ENCODE data around the gene POSTN. TPM values are rescaled to one million over a fixed set of nuclear protein-coding genes. Genes with fewer than 3 reads are reported as not detected.
"Not testable (repeated sequence)": the region's sequence is repeated elsewhere in the genome, so short reads cannot be mapped to it uniquely, and the experiment has no call there.

The POSTN gene
- total RNA-seq, 3 donors from 2014 or later (not counting 1 experiment from before 2014, with no cell fraction given): not detected

- Histone ChIP-seq H3K9me3 (ENCODE audit: control insufficient read depth, insufficient read depth, low read length) (peaks cover 5% of the 10 kb centered on the region), H3K27me3 (ENCODE audit: control insufficient read depth, insufficient read depth, low read length) (no peaks in the 10 kb centered on the region), H3K27ac (ENCODE audit: low read length) (no peak overlapping the region), H3K36me3 (ENCODE audit: control insufficient read depth, insufficient read depth, low read length) (no peaks in the 10 kb centered on the region), H3K4me1 (ENCODE audit: control insufficient read depth, insufficient read depth, low read length) (no peaks in the 10 kb centered on the region), H3K4me3 (ENCODE audit: low read length) (no peak overlapping the region)
- H3K9me3 Mint-ChIP-seq: peaks cover 15 to 27% of the 10 kb centered on the region in 2 donors
- no peak for TF ChIP-seq CTCF (IDR thresholded peaks at IDR 0.05)
- ATAC-seq (no peak), DNase-seq (no peak)
- H3K4me1 Mint-ChIP-seq: no peaks in the 10 kb centered on the region
- H3K27me3 Mint-ChIP-seq (ENCODE audit: low read depth in 2 of 2): no peaks in the 10 kb centered on the region
- no peak overlapping the region for H3K27ac Mint-ChIP-seq
- H3K36me3 Mint-ChIP-seq: peaks cover 13% of the 10 kb centered on the region
- 92% methylated on average over 2 of the region's 2 CpGs for WGBS (ENCODE audit: insufficient coverage)
- intact Hi-C loops (cut with micrococcal nuclease): no loop called here
- H3K4me3 Mint-ChIP-seq: no peak overlapping the region
Observed at GRCh38 chr13:37561031-37561430, 37.5 kb downstream of the POSTN start.

- H3K9me3 Mint-ChIP-seq: peaks cover 15 to 27% of the 10 kb centered on the region in 2 donors
- H3K36me3 ChIP-seq (ENCODE audit: control insufficient read depth, insufficient read depth, low read length): no peaks in the 10 kb centered on the region
- no peak for DNase-seq
- H3K4me3 Mint-ChIP-seq: no peak overlapping the region
- no peaks in the 10 kb centered on the region for H3K4me1 Mint-ChIP-seq
- H3K4me1 ChIP-seq (ENCODE audit: control insufficient read depth, insufficient read depth, low read length): no peaks in the 10 kb centered on the region
- no peak for ATAC-seq
- peaks cover 5% of the 10 kb centered on the region for H3K9me3 ChIP-seq (ENCODE audit: control insufficient read depth, insufficient read depth, low read length)
- intact Hi-C loops (cut with micrococcal nuclease): no loop called here
- H3K27ac Mint-ChIP-seq: no peak overlapping the region
- H3K4me3 ChIP-seq (ENCODE audit: low read length): no peak overlapping the region
- H3K27me3 Mint-ChIP-seq (ENCODE audit: low read depth in 2 of 2): no peaks in the 10 kb centered on the region
- no peaks in the 10 kb centered on the region for H3K27me3 ChIP-seq (ENCODE audit: control insufficient read depth, insufficient read depth, low read length)
- 83% methylated on average over 2 of the region's 3 CpGs for WGBS (ENCODE audit: insufficient coverage)
- H3K27ac ChIP-seq (ENCODE audit: low read length): no peak overlapping the region
- peaks cover 13% of the 10 kb centered on the region for H3K36me3 Mint-ChIP-seq
- no peak for TF ChIP-seq CTCF (IDR thresholded peaks at IDR 0.05)
Observed at GRCh38 chr13:37560526-37560925, 38.0 kb downstream of the POSTN start.

GRCh38 chr13:37558766-37559165, 39.8 kb downstream of the POSTN start:
- not testable (repeated sequence) for ATAC-seq
- H3K36me3 Mint-ChIP-seq: peaks cover 13% of the 10 kb centered on the region

GRCh38 chr13:37546087-37546486, 52.5 kb downstream of the POSTN start:
- Mint-ChIP-seq H3K4me3 (no peak overlapping the region), H3K36me3 (peaks cover 20% of the 10 kb centered on the region), H3K4me1 (no peaks in the 10 kb centered on the region), H3K27ac (no peak overlapping the region), H3K27me3 (ENCODE audit: low read depth in 2 of 2) (no peaks in the 10 kb centered on the region), H3K9me3 (peaks cover 18 to 25% of the 10 kb centered on the region in 2 donors)
- no peak for TF ChIP-seq CTCF (IDR thresholded peaks at IDR 0.05)
- no peaks in the 10 kb centered on the region for H3K4me1 ChIP-seq (ENCODE audit: control insufficient read depth, insufficient read depth, low read length)
- ATAC-seq (no peak), DNase-seq (no peak)
- no peak overlapping the region for H3K27ac ChIP-seq (ENCODE audit: low read length)
- H3K27me3 ChIP-seq (ENCODE audit: control insufficient read depth, insufficient read depth, low read length): no peaks in the 10 kb centered on the region
- H3K9me3 ChIP-seq (ENCODE audit: control insufficient read depth, insufficient read depth, low read length): peaks cover 21% of the 10 kb centered on the region
- WGBS (ENCODE audit: insufficient coverage): 75% methylated on average over 3 of the region's 3 CpGs
- no peaks in the 10 kb centered on the region for H3K36me3 ChIP-seq (ENCODE audit: control insufficient read depth, insufficient read depth, low read length)
- no peak overlapping the region for H3K4me3 ChIP-seq (ENCODE audit: low read length)
- intact Hi-C loops (cut with micrococcal nuclease): no loop called here

More at GRCh38 chr13:37558766-37559165, 39.8 kb downstream of the POSTN start:
- H3K4me1 Mint-ChIP-seq; H3K27me3 Mint-ChIP-seq (ENCODE audit: low read depth in 2 of 2); H3K27ac Mint-ChIP-seq; H3K27ac ChIP-seq (ENCODE audit: low read length); H3K36me3 ChIP-seq (ENCODE audit: control insufficient read depth, insufficient read depth, low read length); H3K4me3 ChIP-seq (ENCODE audit: low read length); H3K27me3 ChIP-seq (ENCODE audit: control insufficient read depth, insufficient read depth, low read length); H3K9me3 ChIP-seq (ENCODE audit: control insufficient read depth, insufficient read depth, low read length); DNase-seq; H3K4me1 ChIP-seq (ENCODE audit: control insufficient read depth, insufficient read depth, low read length); H3K4me3 Mint-ChIP-seq; intact Hi-C loops (cut with micrococcal nuclease): not testable (repeated sequence)
- peaks cover 18 to 32% of the 10 kb centered on the region in 2 donors for H3K9me3 Mint-ChIP-seq
- WGBS (ENCODE audit: insufficient coverage): 90% methylated on average over 4 of the region's 5 CpGs

All from natural killer cell (primary cell).